Fibroblast of skin of right quadriceps (primary cell): ENCODE measurements around the gene BANP.
A peak's percentile ranks its signal among the peaks of the same experiment; 100 is the strongest.
"Not testable (repeated sequence)": the region's sequence is repeated elsewhere in the genome, so short reads cannot be mapped to it uniquely, and the experiment has no call there.

Experiments used
- DNase-seq: peaks from one replicate; pipeline ENCODE4 v3.0.0-alpha.2; 2013

Gene BANP

GRCh38 chr16:87966685-87967185 lies 15.5 kb downstream of the BANP start:
- DNase-seq = no peak

- DNase-seq = peak; percentile 73
Observed at GRCh38 chr16:87968541-87968940, 17.3 kb downstream of the BANP start.

- DNase-seq = peak; percentile 69
Observed at GRCh38 chr16:87970186-87970585, 19.0 kb downstream of the BANP start.

- DNase-seq = no peak
Observed at GRCh38 chr16:87971933-87972332, 20.7 kb downstream of the BANP start.

GRCh38 chr16:87973717-87974116 lies 22.5 kb downstream of the BANP start:
- DNase-seq = no peak

- no peak for DNase-seq
Observed at GRCh38 chr16:87974178-87974577, 22.9 kb downstream of the BANP start.

- DNase-seq = peak; percentile 72
Observed at GRCh38 chr16:87976665-87977064, 25.4 kb downstream of the BANP start.

GRCh38 chr16:87978127-87978526 lies 26.9 kb downstream of the BANP start:
- no peak for DNase-seq

- DNase-seq = no peak
Observed at GRCh38 chr16:87979352-87979751, 28.1 kb downstream of the BANP start.

GRCh38 chr16:87979911-87980630 lies 28.8 kb downstream of the BANP start:
- not testable (repeated sequence) for DNase-seq

- not testable (repeated sequence) for DNase-seq
Observed at GRCh38 chr16:87981376-87981775, 30.1 kb downstream of the BANP start.

- DNase-seq = no peak
Observed at GRCh38 chr16:87982581-87983041, 31.4 kb downstream of the BANP start.

- not testable (repeated sequence) for DNase-seq
Observed at GRCh38 chr16:87983072-87983736, 32.0 kb downstream of the BANP start.

GRCh38 chr16:87983737-87984097 lies 32.5 kb downstream of the BANP start:
- peak; percentile 42 for DNase-seq

- not testable (repeated sequence) for DNase-seq
Observed at GRCh38 chr16:87984180-87984579, 32.9 kb downstream of the BANP start.

GRCh38 chr16:87984632-87985267 lies 33.5 kb downstream of the BANP start:
- no peak for DNase-seq

GRCh38 chr16:87985493-87985892 lies 34.3 kb downstream of the BANP start:
- DNase-seq = not testable (repeated sequence)

GRCh38 chr16:87986361-87986849 lies 35.2 kb downstream of the BANP start:
- peak; percentile 82 for DNase-seq

- not testable (repeated sequence) for DNase-seq
Observed at GRCh38 chr16:87988596-87988995, 37.4 kb downstream of the BANP start.

GRCh38 chr16:87990254-87990653 lies 39.0 kb downstream of the BANP start:
- not testable (repeated sequence) for DNase-seq

GRCh38 chr16:87992142-87992541 lies 40.9 kb downstream of the BANP start:
- DNase-seq = not testable (repeated sequence)

GRCh38 chr16:87993901-87994300 lies 42.7 kb downstream of the BANP start:
- no peak for DNase-seq

- DNase-seq = no peak
Observed at GRCh38 chr16:87995644-87996043, 44.4 kb downstream of the BANP start.
